NOMO-1 treated with dmso at 0.1 percent for 144 hours (cell line): ENCODE measurements around the gene EVI2A.

ENCODE experiments used
- DNase-seq: peaks from one replicate; lab custom pipeline; 2025; ENCODE audit not compliant: unreplicated experiment; lab: John Stamatoyannopoulos, UW

The EVI2A gene

DNA sequence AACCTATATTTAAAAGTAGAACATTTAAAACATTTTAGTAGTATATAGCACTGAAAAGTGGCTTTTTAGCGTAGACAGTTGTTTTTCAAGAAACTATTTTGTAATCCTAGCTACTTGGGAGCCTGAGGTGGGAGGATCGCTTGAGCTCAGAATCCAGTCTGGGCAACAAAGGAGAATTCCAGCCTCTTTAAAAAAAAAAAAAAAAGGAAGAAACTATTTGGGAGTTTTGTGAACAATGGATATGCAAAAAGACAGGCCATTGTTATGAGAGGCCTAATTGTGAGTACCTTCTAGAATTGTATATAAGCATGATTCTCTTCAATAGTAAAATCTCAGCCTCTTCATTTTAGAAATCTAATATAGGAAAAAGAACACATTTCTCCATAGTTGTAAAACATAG, 42.0 kb downstream of the EVI2A start:
- no peak for DNase-seq

DNA sequence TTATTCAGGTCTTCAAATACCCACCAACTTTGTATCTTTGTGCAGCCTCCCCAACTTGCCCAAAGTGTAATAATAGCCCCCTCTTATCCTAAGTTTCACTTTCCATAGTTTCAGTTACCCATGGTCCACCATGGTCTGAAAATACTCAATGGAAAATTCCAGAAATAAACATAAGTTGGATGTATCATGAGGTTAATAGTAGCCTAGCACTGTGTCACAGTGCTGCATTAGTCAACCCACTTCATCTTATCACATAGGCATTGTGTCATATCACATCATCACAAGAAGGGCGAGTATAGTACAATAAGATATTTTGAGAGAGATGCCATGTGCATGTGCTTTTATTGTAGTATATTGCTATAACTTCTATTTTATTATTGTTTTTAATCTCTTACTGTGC, 46.3 kb downstream of the EVI2A start:
- DNase-seq, result no peak

DNA sequence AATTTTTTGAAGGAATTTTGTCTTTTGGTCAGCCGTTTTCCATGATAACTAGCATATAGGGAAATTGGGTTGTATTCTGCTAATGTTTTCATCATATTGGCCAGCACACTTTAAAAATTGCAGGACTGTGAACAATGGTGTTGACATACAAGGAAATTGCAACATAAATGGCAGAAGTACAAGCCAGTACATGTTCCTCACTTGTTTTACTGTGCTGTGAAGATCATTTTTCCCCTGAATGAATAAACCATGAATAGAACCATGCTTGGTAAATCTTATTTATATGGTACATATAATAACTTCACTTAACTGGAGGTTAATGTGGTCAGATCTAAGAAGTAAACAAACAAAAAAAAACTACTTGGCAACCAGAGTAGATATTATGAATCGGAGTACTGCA, 47.2 kb downstream of the EVI2A start:
- peak; percentile 41 for DNase-seq

DNA sequence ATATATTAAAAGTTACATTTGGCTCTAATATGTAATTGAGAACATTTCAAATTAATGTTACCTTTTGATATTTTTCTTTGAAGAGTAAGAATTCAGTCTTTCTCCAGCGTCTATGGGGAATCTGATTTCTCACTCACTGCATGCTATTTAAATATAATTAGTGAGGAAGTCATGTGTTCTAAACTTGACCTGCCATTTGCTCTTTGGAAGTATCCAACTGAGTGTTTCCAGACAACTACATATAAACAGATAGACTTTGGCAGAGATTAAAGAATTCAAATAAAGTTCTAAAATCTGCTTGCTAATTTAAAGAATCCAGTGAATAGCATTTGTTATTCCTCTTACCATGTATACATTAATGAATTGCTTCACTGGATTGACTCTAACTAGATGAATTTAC, 47.9 kb downstream of the EVI2A start:
- DNase-seq, result no peak

DNA sequence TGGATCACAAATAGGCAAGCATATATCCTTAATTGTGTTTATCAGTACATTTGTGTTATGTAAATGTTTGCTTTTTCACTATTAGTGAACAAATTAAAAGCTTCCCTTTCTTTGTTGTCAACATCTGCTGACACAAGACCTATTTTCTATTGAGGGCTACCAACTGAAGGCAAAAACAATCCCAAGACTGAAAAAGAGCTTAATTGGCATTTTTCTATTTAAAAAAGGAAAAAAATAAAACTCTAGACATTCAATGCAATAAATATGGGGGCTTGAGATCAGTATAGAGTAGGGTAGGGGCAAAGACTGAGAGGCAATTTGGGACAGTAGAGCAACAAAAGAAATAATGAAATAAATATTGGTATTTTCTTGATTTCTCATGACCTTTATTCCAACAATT, 48.6 kb downstream of the EVI2A start:
- no peak for DNase-seq

DNA sequence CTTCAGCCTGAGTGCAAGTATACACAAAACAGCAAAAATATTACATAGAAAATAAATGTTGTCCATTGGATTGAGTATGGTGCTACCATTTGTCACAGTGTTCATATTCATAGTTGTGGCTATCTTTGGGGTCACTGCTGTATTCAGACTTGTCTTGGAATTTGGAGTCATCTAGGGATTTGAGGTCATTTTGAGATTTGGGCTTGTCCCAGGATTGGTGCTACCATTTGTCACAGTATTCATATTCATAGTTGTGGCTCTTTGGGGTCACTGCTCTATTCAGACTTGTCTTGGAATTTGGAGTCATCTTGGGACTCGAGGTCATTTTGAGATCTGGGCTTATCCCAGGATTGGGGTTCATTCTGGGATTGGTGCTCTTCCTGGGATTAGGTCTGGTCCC, 49.2 kb downstream of the EVI2A start:
- no peak for DNase-seq

DNA sequence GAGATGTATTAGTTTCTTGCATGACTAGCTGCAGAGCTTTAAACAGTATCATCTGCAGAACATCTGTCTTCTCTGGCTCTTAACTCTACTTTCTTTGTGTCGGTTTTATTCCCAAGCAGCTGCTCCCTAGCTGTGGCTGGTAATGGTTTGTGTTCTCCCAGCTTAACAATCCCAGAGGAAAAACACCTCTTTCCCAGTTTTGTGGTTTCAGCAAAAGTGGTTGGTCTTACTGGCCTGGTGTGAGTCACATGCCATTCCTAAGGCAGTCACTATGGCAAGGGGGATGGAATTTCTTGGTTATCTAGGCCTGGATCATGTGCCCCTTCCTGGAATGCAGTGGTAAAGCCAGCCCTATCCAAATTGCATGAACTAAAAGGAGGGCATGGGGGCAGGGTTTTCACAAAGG, 51.8 kb downstream of the EVI2A start:
- DNase-seq, result no peak

DNA sequence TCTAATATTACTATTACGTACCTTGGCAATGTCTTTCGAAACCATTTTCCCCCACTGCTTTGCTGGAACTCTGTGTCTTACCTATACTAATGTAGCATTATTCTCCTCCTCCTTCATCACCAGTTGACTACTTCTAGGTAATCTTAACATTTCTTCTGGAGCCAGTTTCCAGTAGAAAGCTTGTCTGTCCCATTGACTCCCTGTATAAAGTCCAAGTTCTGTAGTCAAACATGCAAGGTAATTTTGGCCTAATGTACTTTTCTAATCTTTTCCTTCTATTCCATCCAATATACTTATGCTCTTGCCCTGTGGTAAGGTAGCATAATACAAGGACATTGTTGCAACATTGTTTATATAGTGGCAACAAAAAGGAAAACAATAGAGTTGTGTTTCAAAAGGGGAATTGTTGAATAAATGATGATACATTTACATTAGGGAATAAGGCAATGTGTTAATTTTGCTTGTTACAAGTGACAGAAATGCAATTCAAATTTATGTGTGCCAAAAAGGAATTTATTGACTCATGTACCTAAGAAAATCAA, 52.3 kb downstream of the EVI2A start:
- no peak for DNase-seq
